NCI-H2029 treated with DMSO at 0.1 percent for 48 hours (cell line): ENCODE measurements around the gene ZNF415.
"Not testable (repeated sequence)": the region's sequence is repeated elsewhere in the genome, so short reads cannot be mapped to it uniquely, and the experiment has no call there.

ENCODE experiments used
- DNase-seq: peaks from one replicate; lab custom pipeline; 2025; lab: John Stamatoyannopoulos, UW

ZNF415 gene

DNA sequence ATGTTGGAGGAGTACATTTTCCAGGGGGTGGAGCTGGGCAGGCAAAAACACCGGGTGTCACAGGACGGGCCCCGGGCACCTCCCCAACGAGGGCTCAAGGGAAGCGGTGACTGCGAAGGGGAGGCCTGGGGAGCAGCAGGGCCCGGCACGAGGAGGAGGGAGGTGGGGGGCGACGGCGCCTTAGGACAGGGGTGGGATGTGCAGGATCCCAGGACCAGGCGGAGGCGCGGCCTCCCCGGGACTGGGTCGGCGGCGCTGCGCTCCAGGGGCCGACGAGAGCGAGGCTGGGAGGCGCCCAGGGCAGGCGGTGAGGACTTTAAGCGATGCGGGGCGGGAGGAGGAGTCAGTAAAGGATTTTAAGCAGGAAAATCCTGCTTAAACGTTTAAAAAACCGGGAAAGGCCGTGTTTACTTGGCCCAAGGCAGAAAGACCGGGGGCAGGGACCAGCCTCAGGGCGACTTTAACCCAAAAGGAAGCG lies 29.9 kb downstream of the ZNF415 start:
- DNase-seq, result no peak

DNA sequence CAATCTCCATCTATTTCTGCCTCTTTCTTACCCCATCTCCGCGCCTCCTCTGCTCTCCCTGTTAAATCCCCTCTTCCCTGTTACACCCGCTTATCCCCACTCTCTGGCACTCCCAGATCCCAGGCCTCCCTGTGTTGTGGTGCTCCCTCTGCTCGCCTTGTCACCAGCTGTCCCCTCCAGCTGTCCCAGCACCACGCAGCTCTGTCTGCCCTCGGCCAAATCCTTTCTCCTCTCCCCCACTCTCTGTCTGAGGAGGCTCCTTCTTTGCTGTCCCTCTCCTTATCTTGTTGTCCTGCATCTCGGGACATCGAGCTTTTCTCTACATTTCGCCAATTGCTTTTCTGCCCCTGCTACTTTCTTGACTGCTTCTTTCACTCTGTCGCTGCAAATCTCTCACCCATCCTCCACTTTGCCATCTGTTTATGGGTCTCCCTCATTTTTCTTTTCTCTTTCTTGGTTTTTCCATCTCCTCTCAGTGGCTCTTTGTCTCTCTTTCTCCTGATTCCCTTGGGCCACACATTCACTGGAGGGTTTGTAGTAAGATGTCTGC lies 30.4 kb downstream of the ZNF415 start:
- DNase-seq, result no peak

DNA sequence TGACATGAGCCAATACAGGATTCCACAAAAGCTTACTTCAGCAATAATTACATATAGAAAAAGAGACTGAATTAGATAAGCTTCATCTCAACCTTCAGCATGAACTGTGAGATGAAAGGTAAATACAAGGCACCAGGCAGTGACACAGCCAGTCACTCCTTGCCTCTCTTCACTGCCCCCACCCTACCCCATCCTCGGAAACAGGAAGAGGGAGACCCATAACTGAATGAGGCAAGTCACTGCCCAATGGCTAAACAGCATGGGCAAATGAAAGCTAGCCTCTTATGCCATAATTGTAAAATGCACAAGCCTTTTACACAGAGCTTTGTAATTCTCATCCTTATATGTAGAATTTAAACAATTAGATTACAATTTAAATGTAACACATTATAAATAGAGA lies 31.2 kb downstream of the ZNF415 start:
- no peak for DNase-seq

DNA sequence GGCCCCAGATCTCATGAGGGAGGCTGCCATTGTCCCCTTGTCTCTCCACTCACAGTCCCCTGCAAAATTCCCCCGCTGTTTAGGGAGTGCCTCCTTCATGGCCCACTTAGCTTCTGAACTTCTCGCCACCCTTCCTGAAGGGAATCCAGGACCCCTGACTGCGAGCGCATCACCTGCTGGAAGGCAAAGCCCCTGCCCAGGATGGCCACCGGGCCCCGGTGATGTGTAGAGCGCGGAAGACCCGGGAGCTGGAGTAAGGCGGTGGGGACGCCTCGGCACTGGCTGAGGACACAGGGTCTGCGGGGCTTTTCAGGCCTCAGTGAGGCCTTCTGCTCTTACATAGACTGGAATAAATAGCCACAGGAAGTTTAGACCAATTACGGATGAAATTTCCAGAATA lies 34.1 kb downstream of the ZNF415 start:
- DNase-seq, result not testable (repeated sequence)

DNA sequence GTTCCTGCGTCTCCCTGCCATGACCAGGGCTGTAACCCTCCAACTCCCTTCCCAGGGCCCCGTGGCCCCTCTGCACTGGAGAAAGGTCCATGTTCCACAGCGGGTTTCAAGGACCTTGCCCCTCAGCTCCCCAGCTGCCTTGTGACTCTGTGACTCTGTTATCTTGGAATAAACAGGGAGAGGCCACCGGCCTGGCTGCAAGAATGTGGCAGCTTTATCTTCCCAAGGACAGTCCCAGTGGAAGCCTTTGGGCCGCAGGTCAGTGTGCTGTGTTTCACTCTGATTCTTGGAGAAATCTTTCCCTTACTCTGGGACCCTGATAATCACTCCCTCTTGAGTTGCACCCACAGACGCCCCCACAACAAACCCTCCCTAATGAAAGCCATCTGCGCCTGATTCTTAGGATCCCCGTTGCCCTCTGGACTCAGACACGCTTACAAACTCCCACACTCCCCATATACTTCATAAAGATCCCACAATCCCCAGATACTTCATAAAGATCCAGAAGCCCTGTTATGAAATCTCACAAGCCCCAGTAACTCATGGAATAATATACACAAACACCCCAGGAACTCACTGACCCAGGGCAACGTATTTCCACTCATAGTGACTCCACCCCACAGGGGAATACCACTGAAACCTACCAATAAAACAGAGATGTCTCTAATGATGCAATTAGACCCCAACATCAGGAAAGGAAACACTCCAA lies 35.6 kb downstream of the ZNF415 start:
- DNase-seq, result not testable (repeated sequence)

DNA sequence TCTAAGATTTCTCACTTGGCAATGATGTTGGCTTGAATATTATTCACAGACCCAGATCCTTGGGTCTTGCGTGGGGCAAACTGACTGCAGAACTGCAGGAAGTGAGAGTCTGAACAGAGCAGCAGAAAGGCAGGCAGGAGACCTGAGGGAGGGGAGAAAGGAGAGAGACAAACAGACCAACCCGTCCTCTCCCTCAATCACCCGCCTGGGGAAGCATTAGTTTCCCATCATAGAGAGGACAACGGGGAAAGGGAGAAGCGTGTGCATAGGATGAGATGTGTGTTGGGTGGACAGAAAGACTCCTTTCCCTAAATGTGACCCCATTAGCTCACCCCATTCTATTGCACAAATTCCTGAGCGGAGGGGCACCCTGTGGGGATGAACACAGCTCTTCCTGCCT lies 36.1 kb downstream of the ZNF415 start:
- not testable (repeated sequence) for DNase-seq

DNA sequence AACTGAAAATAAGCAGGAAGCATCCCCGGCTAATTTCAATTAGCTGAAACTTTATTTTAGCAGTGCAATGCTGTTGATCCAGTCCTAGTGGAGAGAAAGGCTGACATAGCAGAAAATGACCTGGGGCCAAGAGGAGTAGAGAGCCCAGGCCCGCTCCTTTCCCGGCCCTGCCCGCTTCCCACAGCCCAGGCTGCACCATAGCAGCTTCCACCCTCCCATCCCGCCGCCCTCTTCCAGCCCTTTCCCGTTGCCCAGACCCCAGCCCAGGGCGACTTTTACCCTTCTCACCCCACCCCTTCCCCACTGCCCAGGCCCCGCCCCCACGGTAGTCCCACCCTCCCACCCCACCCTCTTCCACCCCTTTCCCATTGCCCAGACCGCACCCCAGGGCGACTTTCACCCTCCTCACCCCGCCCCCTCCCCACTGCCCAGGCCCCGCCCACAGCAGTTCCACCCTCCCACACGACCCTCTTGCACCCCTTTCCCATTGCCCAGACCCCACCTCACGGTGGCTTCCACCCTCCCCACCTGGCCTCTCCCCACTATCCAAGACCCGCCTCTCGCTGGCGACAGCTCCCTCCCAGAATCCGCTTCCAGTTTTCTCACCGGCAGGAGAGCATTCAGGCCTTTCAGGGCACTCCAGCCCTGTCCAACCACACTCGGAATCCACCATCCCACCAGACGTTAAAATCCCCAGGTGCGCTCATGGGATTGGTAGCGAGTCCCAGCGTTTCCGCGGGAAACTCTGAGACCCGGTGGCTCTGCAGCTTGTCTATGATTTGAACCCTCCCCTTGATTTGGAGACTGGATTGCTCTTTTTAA lies 37.7 kb downstream of the ZNF415 start:
- no peak for DNase-seq

DNA sequence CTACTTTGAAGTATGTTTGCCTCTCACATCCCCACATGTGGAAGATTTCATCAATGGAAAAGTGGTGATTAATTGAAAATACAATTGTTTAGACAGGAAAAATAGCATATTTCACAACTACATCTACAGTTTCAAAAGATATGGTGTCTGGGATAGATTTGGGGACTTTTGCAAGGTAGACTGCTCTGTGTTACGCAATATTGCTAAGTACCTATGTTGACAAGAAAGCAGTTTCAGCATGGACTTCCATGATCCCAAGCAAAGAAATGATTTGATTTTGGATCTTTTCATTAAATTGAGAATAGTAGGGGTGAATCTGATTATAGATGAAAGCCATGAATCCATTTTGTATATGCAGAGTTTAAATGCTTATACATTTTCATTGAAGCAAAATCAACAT lies 40.0 kb downstream of the ZNF415 start:
- DNase-seq, result no peak

DNA sequence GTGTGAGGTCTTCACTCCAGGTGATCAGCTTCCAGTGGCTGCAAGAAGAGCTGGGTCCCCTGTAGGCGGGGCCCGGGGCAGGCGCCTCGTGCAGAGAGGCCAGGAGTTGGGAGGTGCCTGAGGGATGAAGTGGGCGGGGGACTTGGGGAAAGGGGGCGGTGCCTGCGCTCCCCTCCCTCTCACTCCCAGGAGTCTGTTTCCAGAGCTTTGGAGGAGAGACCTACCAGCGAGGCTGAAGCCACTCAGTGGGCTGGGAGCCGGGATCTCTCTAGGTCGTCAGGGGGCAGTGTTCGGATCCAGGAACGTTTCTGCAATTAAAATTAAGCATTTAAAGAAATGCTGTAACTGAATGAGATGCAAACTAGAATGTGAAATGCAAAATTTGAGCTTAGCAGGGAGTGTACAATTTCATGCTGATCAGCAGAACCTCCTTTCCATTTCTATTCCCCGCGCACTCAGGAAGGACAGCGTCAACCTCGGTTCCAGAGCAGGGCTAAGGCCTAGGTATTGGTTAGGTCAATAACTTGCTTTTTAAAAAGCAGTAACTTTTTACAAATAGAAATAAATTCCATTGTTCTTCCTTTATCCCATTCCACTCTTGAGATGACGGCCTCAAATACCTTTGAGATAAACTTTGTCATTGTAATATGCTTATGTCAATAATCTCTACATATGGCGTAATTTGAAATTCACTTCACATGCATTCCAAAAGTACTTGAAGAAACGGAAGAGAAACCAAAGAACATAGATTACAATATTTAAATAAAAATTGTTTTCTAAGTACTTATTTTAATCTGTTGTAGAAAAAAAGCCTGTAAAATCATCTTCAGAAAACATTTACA lies 41.1 kb downstream of the ZNF415 start:
- DNase-seq, result no peak

DNA sequence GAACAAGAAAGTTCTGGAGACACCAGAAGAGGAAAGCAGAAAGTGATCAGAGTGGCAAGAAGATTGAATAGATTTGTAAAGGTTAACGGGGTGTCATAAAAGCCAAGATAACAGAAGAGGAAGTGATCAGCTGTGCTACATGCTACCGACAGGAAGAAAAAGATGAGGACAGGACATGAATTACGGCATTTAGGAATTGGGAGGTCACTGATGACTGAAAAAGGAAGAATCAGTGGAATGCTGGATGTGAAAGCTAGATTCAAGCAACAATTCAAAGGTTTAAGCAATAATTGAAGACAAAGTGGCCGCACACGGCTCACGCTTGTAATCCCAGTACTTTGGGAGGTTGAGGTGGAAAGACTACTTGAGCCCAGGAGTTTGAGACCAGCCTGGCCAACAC lies 44.6 kb downstream of the ZNF415 start:
- DNase-seq, result no peak

DNA sequence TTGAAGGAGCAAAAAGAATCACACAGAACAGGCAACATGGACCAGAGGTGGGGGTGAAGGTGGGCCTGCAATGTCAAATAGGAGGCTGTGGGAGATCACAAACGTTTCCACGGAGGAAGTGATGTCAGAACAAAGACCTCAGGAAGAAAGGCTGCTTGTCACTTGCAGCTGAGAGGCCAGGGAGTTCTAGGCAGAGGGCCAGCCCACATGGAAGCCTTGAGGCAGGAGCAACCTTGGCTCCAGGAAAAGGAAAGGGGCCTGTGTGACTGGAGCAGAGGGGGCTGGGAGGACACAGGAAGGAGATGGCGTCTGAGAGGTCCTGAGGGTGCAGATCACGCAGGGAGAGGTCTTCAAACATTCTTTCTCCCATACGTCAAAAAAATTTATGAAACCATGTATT lies 45.8 kb downstream of the ZNF415 start:
- no peak for DNase-seq

DNA sequence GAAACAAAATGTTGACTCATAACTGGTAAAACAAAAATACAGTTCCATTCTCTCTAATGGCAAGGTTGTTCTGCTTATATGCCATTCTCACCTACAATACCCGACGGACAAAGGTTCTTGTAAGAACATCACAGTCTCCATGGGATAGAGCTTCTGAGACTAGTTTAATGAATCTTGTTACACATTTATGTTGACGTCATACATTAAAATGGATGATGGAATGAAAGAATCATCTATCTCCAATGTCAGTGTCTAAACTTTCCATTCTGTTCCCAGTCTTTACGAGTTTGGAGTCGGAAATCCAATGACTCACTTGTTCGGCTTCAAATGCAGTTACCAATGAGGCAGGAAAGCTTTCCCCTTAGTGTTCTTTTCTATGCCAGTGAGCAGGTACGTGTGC lies 47.2 kb downstream of the ZNF415 start:
- no peak for DNase-seq

DNA sequence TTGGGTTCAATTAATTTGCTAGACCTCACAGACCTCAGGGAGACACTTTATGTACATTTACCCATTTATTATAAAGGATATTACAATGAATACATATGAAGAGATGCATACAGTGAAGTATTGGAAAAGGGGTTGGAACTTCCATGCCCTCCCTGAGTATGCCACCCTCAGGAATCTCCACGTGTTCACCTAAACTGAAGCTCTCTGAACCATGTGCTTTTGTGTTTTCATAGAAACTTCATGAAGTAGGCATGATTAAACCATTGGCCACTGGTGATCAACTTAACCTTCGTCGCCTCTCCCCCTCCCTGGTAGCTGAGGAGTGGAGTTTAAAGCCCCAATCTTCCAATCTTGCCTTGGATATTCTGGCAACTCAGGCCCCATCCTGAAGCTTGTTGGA lies 49.8 kb downstream of the ZNF415 start:
- DNase-seq, result no peak

DNA sequence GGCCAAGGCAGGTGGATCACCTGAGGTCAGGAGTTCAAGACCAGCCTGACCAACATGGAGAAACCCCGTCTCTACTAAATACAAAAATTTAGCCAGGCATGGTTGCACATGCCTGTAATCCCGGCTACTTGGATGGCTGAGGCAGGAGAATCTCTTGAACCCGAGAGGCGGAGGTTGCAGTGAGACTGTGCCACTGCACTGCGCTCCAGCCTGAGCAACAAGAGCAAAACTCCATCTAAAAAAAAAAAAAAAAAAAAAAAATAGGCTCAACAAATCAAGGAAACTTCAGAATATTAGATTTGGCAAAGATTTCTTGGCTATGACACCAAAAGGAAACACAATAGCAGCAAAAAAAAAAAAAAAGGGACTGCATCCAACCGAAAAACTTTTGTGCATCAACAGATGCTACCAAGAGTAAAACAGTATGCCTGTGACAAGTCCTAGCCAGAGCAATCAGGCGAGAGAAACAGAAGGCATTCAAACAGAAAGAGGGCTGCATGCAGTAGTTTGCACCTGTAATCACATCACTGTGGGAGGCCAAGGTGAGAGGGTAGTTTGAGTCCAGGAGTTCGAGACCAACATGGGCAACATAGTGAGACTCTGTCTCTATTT lies 53.3 kb downstream of the ZNF415 start:
- DNase-seq, result no peak

DNA sequence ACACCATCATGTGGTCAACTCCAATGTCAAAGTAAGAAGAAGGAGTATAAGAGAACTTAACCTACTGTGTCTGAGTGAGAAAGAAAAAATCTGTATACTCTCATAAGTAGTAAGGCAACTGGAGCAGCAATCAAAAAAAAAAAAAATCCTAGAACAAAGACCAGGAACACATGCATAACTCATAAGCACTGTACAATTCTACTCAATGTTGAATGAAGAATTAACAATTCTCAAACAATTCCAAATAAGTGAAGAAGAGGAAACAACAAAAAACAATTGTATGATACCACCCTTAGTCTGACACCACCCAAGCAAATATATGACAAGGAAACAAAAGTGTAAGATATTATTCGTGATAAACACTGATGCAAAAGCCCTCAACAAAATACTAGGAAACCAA lies 54.0 kb downstream of the ZNF415 start:
- DNase-seq, result no peak

DNA sequence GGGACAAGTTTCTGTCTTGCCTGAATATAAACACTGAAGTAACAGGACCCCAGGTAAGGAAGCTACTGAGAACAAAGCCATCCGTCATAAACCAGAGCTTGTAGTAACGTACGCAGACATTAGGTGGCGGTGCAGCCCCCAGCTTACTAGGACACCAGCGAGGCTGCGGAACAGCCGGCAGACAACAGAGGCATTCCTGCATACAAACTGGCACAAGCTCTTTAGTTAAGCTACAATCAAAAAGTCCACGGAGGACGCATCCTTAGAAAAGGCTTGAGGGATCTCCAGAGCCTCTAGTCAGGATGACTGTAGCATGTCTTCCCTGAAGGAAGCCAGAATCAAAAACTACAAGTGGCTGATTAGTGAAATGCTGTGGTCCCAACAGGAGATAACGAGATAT lies 55.7 kb downstream of the ZNF415 start:
- DNase-seq, result no peak

DNA sequence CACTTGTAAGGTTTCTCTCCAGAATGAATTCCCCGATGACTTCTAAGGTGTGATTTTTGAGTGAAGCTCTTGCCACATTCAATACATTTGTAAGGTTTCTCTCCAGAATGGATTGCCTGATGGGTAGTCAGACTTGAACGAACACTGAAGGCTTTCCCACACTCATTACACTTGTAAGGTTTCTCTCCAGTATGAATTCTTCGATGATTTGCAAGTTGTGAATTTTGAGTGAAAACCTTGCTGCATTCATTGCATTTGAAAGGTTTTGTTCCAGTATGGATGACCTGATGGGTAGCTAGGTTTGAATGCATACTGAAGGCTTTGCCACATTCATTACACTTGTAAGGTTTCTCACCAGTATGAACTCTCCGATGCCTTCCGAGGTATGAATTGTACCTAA lies 63.9 kb downstream of the ZNF415 start:
- DNase-seq, result no peak

DNA sequence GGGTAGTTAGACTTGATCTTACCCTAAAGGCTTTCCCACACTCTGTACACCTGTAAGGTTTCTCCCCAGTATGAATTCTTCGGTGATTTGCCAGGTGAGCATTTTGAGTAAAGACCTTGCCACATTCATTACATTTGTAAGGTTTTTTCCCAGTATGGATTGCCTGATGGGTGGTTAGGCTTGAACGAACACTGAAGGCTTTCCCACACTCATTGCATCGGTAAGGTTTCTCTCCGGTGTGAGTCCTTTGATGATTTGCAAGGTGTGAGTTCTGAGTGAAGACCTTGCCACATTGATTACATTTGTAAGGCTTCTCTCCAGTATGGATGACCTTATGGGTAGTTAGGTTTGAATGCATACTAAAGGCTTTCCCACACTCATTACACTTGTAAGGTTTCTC lies 64.5 kb downstream of the ZNF415 start:
- no peak for DNase-seq

DNA sequence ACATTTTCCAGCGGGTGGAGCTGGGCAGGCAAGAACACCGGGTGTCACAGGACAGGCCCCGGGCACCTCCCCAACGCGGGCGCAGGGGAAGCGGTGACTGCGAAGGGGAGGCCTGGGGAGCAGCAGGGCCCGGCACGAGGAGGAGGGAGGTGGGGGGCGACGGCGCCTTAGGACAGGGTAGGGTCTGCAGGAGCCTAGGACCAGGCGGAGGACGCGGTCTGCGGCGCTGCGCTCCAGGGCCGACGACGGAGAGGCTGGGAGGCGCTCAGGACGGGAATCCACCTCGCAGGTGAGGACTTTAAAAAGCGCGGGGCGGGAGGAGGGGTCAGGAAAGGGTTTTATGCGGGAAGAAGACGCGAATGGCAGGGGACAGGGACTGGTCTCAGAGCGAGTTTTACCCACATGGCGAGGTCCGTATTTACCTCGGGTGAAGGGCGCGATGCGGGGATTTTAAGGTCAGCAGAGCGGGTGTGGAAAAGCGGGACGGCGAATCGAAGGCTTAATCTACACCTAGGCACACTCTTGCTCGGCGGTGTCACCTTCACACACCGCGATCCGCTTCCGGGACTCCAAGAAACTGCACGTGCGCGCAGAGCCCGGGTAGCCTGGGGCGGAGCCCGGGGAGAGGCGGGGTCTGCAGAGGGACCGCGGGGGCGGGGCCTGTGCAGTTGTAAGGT lies 74.7 kb downstream of the ZNF415 start:
- peak; percentile 30 for DNase-seq
